AG04450 (cell line): ENCODE data around the gene SFXN4. TPM values are rescaled to one million over a fixed set of nuclear protein-coding genes. Genes with fewer than 3 reads are reported as not detected.

Experiments used
- CTCF ChIA-PET: fragments of 300-600, 350-600 bp; formaldehyde crosslinking; extraction: SDS; loops from one replicate; lab custom pipeline; 2022; ENCODE audit warnings: antibody characterized with exemption, inconsistent platforms; lab: Charles Lee
- POLR2A ChIA-PET: fragments of 350-600 bp; formaldehyde crosslinking; extraction: SDS; loops from one replicate; lab custom pipeline; 2021; ENCODE audit warnings: antibody characterized with exemption, inconsistent platforms; lab: Yijun Ruan, JAX
- DNase-seq: peaks from one replicate; pipeline ENCODE4 v3.0.0-alpha.2; 2011; ENCODE audit warnings: low read depth, low spot score
- H3K27ac ChIP-seq: one replicate; pipeline ENCODE4 v1.5.1; 2012; ENCODE audit warnings: low read depth, low read length, control low read depth
- H3K27me3 ChIP-seq: one replicate; pipeline ENCODE4 v1.6.0; 2012; ENCODE audit warnings: low read length; ENCODE audit not compliant: control insufficient read depth, insufficient read depth
- H3K4me3 ChIP-seq: 2 replicates; pipeline ENCODE4 v1.5.1; 2011; ENCODE audit warnings: mild to moderate bottlenecking, low read depth, low read length, control low read depth
- H3K9me3 ChIP-seq: 2 replicates; pipeline ENCODE4 v1.5.1; 2012; ENCODE audit warnings: low read length; ENCODE audit not compliant: control insufficient read depth, insufficient read depth
- CTCF ChIP-seq: IDR thresholded peaks from 2 replicates; pipeline ENCODE4 v1.5.1; 2011; ENCODE audit warnings: low read depth, low read length, control low read depth, inconsistent platforms
- polyA plus RNA-seq: library from polyadenylated mRNA; depleted of rRNA; stranded (reverse); fragments of >200 nt; gene quantifications from 2 replicates; pipeline ENCODE4 v1.2.3, GENCODE V29; 2011

Gene SFXN4
- polyA plus RNA-seq, 1 experiment, result 17.1 TPM

GRCh38 chr10:119119400-119119799, 46.1 kb downstream of the SFXN4 start:
- TF ChIP-seq CTCF, result no peak
- H3K9me3 ChIP-seq, result no peaks in the 10 kb centered on the region
- DNase-seq, result no peak
- no peak overlapping the region for H3K4me3 ChIP-seq
- H3K27ac ChIP-seq, result no peak overlapping the region
- POLR2A ChIA-PET, result interaction anchor here (0.7 kb wide), 1 partner anchor 40 kb away, joined by 4 read pairs; no protein-coding TSS in a partner anchor
- CTCF ChIA-PET, result interaction anchor here (0.6 kb wide), 1 partner anchor 80 kb away, joined by 4 read pairs; no protein-coding TSS in a partner anchor
- no peaks in the 10 kb centered on the region for H3K27me3 ChIP-seq

- CTCF ChIA-PET, result interaction anchor here (0.6 kb wide), 1 partner anchor 565 kb away, joined by 3 read pairs; no protein-coding TSS in a partner anchor
- no peaks in the 10 kb centered on the region for H3K27me3 ChIP-seq
- H3K27ac ChIP-seq, result no peak overlapping the region
- no peaks in the 10 kb centered on the region for H3K9me3 ChIP-seq
- TF ChIP-seq CTCF, result no peak
- POLR2A ChIA-PET, result no interaction called here
- no peak overlapping the region for H3K4me3 ChIP-seq
- DNase-seq, result no peak
Measured at GRCh38 chr10:119118231-119118630, 47.3 kb downstream of the SFXN4 start.

GRCh38 chr10:119116326-119116951, 49.1 kb downstream of the SFXN4 start:
- Histone ChIP-seq H3K4me3 (no peak overlapping the region), H3K27me3 (no peaks in the 10 kb centered on the region), H3K27ac (no peak overlapping the region), H3K9me3 (no peaks in the 10 kb centered on the region)
- DNase-seq, result no peak
- TF ChIP-seq CTCF, result no peak
- CTCF ChIA-PET, result no interaction called here
- POLR2A ChIA-PET, result interaction anchor here (0.7 kb wide), 1 partner anchor 71 kb away, joined by 3 read pairs; no protein-coding TSS in a partner anchor

- ChIA-PET POLR2A (interaction anchor here (0.7 kb wide), 1 partner anchor 72 kb away, joined by 3 read pairs; no protein-coding TSS in a partner anchor), CTCF (no interaction called here)
- TF ChIP-seq CTCF, result no peak
- H3K4me3 ChIP-seq, result no peak overlapping the region
- H3K27ac ChIP-seq, result no peak overlapping the region
- no peaks in the 10 kb centered on the region for H3K27me3 ChIP-seq
- DNase-seq, result no peak
- H3K9me3 ChIP-seq, result no peaks in the 10 kb centered on the region
Measured at GRCh38 chr10:119115926-119116325, 49.6 kb downstream of the SFXN4 start.
